ENCODE results near the gene SLC6A13. TPM values are rescaled to one million over a fixed set of nuclear protein-coding genes. Genes with fewer than 3 reads are reported as not detected.

SLC6A13 gene
- total RNA-seq = not detected in 2 replicates

GRCh38 chr12:262817-263216 lies at the start of gene SLC6A13:
Gene SLC6A13, minus strand, starts transcription at chr12:262836. Its CDS starts 2,784 bp downstream, at chr12:260052.

GRCh38 chr12:214003-214741 lies 48.5 kb downstream of the SLC6A13 start, which contains the start of gene SLC6A12:
Gene SLC6A12, minus strand, starts transcription at chr12:214157. Its CDS starts 4,171 bp downstream, at chr12:209986.

Other genes with a start within 250 kb of the SLC6A13 start
- under 0.01 TPM in 1 of 2 replicates, not detected in the other for gene IQSEC3, start 196.1 kb downstream of the SLC6A13 start, total RNA-seq
- gene SLC6A12, start 48.7 kb downstream of the SLC6A13 start, total RNA-seq = under 0.01 TPM in 2 replicates
- gene KDM5A, start 126.5 kb upstream of the SLC6A13 start, total RNA-seq = 54.1 and 66.3 TPM in 2 replicates
- gene CCDC77, start 138.8 kb upstream of the SLC6A13 start, total RNA-seq = 5.0 and 11.5 TPM in 2 replicates
- 0.88 TPM in 1 of 2 replicates, not detected in the other for gene B4GALNT3, start 197.1 kb upstream of the SLC6A13 start, total RNA-seq

Data from placental pericyte (primary cell).